ENCODE data around the gene CCDC198. TPM values are rescaled to one million over a fixed set of nuclear protein-coding genes. Genes with fewer than 3 reads are reported as not detected.

The CCDC198 gene
- total RNA-seq, 4 donors from 2014 or later, result not detected

DNA sequence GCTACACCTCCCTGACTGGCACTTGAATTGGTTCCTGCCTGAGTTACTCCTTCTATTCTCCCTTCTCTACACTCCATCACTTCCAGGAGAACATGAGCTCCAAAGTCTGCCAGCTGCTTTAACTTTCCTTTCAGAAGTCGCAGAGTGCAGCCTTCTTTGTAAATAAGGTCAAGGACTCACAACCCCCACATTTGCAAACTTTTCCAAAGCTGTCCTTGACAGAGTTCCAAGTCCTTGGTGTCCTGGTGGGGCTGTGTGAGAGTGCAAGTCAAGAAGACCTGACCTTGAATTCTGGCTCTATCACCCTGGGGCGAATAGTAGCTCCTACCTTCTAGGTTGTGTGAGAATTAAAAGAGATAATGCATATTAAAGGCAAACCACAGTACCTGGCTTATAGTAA lies 15.6 kb downstream of the CCDC198 start:
- H3K9me3 ChIP-seq, result no peaks in the 10 kb centered on the region
- H3K4me3 ChIP-seq, result no peak overlapping the region
- DNase-seq, result no peak
- intact Hi-C loops (cut with DNase I), result no loop called here
- H3K27me3 ChIP-seq, result no peaks in the 10 kb centered on the region
- 30 to 44% methylated on average over 2 of the region's 2 CpGs for WGBS, 2 donors
- H3K36me3 ChIP-seq, result no peaks in the 10 kb centered on the region
- TF ChIP-seq, protein P1, sequence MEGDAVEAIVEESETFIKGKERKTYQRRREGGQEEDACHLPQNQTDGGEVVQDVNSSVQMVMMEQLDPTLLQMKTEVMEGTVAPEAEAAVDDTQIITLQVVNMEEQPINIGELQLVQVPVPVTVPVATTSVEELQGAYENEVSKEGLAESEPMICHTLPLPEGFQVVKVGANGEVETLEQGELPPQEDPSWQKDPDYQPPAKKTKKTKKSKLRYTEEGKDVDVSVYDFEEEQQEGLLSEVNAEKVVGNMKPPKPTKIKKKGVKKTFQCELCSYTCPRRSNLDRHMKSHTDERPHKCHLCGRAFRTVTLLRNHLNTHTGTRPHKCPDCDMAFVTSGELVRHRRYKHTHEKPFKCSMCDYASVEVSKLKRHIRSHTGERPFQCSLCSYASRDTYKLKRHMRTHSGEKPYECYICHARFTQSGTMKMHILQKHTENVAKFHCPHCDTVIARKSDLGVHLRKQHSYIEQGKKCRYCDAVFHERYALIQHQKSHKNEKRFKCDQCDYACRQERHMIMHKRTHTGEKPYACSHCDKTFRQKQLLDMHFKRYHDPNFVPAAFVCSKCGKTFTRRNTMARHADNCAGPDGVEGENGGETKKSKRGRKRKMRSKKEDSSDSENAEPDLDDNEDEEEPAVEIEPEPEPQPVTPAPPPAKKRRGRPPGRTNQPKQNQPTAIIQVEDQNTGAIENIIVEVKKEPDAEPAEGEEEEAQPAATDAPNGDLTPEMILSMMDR (IDR thresholded peaks at IDR 0.05), result no peak
- no peak for TF ChIP-seq POLR2A (IDR thresholded peaks at IDR 0.05)
- H3K4me1 ChIP-seq, result no peaks in the 10 kb centered on the region
- no peak overlapping the region for H3K27ac ChIP-seq

DNA sequence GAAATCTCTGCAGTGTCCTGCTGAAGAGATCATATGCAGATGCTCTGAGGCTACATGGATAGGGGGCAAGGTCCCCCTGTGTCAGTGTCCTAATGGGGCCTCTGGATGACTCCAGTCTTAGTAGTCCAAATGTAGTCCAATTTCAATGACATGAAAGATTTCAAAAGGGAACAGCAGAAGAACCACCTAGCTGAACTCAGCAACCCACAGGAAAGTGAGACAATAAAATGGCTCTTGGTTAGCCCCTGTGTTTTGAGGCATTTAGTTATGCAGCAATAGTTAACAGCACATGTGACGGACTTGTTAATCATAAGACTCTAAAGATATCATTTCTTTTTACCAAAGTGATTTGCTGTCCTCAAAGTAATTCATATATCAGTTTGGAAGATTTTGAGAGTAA lies 22.7 kb downstream of the CCDC198 start:
- DNase-seq, result no peak
- H3K27ac ChIP-seq, result no peak overlapping the region
- H3K36me3 ChIP-seq, result no peaks in the 10 kb centered on the region
- intact Hi-C loops (cut with DNase I), result no loop called here
- TF ChIP-seq, protein P1 (IDR thresholded peaks at IDR 0.05), result no peak
- TF ChIP-seq POLR2A (IDR thresholded peaks at IDR 0.05), result no peak
- H3K9me3 ChIP-seq, result no peaks in the 10 kb centered on the region
- WGBS, 2 donors, result 88 to 94% methylated on average over 1 of the region's 1 CpG
- no peaks in the 10 kb centered on the region for H3K4me1 ChIP-seq
- H3K4me3 ChIP-seq, result no peak overlapping the region
- no peaks in the 10 kb centered on the region for H3K27me3 ChIP-seq

DNA sequence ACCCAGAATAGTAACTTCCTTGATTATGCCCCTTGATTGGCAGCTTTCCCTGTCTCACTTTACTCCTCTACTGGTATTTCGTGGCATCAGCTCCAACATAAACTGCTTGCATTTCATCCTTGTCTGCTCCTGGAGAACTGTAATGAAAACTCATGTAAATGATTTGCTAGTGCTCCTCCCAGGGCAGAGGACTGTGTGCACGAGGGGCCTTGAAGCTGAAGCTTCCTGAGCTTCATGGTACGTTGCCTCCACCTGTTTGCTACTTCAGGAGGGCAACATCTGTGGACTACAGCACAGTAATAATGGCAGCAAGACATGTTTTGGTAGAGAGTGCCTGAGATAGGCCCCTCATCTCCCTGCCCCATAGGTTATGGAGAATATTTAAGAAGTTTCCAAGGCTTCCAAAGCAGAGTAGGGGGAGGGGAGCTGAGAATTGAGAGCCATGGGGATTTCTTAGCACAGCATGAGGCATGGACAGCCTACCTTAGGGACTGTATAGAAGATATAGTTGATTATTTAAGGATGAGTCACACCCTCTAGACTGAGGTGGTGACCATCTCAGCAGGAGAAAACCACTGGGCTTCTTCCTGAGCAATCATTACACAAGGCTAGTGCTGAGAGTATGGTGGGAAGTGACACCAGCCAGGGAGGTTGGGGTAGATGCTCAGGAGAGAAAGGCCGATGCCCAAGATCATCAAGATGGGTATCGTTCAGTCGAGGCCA lies 29.5 kb downstream of the CCDC198 start:
- TF ChIP-seq POLR2A (IDR thresholded peaks at IDR 0.05), result no peak
- Histone ChIP-seq H3K4me1 (no peaks in the 10 kb centered on the region), H3K9me3 (no peaks in the 10 kb centered on the region), H3K36me3 (no peaks in the 10 kb centered on the region), H3K27me3 (no peaks in the 10 kb centered on the region), H3K27ac (no peak overlapping the region), H3K4me3 (no peak overlapping the region)
- DNase-seq, result no peak
- intact Hi-C loops (cut with DNase I), result no loop called here
- WGBS, 2 donors, result 71 to 84% methylated on average over 4 to 6 of the region's 6 CpGs

DNA sequence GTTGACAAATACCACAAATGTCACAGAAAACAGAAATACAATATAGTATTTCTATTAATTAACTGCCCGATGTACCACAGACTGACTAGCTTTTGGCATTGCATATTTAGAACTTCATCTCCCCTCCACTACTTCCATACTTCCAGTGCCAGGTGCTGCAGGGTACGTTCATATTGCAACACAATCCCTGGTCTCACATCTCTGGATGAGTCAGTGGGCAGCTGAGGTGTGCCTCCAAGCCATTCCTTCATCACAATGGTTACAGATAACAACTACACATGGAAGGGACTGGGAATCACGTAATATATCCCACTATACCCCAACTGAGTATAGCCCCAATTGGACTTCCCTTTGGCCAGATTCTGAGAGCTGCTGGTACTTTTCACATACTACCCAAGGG lies 31.1 kb downstream of the CCDC198 start:
- Histone ChIP-seq H3K4me3 (no peak overlapping the region), H3K36me3 (no peaks in the 10 kb centered on the region), H3K9me3 (no peaks in the 10 kb centered on the region), H3K27ac (no peak overlapping the region), H3K27me3 (no peaks in the 10 kb centered on the region), H3K4me1 (no peaks in the 10 kb centered on the region)
- 72 to 87% methylated on average over 3 of the region's 3 CpGs for WGBS, 2 donors
- TF ChIP-seq, protein P1 (IDR thresholded peaks at IDR 0.05), result no peak
- TF ChIP-seq POLR2A (IDR thresholded peaks at IDR 0.05), result no peak
- DNase-seq, result no peak
- intact Hi-C loops (cut with DNase I), result no loop called here

DNA sequence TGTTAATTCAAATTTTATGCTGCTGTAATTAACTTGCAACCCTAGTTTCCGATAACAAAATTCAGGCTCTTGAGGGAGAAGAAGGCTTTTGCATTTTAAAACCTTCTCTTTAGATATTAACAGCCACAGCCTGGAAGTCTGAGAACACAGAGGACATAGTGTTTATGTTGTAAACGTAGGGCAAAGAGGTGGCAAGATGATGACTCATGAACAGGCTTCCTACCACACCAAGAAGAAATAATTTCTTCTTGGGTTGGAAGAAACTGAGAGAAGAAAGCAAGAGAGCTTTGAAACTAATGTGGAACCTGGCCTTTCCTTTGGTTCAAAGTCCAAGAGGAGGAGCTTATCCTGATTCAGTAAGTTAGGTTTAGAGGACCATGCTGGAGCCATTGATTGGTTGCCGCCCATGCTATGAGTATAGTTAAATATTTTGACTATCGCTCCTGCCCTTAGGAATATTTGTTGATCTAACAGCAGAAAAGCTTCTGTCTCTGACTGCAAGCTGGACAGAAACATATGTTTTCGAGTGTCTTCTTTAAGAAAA lies 31.8 kb downstream of the CCDC198 start:
- intact Hi-C loops (cut with DNase I), result no loop called here
- DNase-seq, result no peak
- H3K9me3 ChIP-seq, result no peaks in the 10 kb centered on the region
- H3K4me3 ChIP-seq, result no peak overlapping the region
- H3K36me3 ChIP-seq, result no peaks in the 10 kb centered on the region
- H3K27ac ChIP-seq, result no peak overlapping the region
- H3K27me3 ChIP-seq, result no peaks in the 10 kb centered on the region
- TF ChIP-seq, protein P1 (IDR thresholded peaks at IDR 0.05), result no peak
- TF ChIP-seq POLR2A (IDR thresholded peaks at IDR 0.05), result no peak
- 61 to 62% methylated on average over 5 of the region's 5 CpGs for WGBS, 2 donors
- H3K4me1 ChIP-seq, result no peaks in the 10 kb centered on the region
